HepG2 (cell line): Measurements from ENCODE around the gene CAPN11. TPM values are rescaled to one million over a fixed set of nuclear protein-coding genes. Genes with fewer than 3 reads are reported as not detected.

Experiments
- ATAC-seq: fragments of 200-7000 bp; cut with Tn5 transposase; 3 replicates; pipeline ENCODE4 v1.9.1; 2020; ENCODE audit warnings: mild to moderate bottlenecking, moderate library complexity
- BruUV-seq: library from RNA; stranded (reverse); fragments of 400-500 nt; replicated peaks from 2 replicates; lab custom pipeline; 2021; lab: Mats Ljungman, UMichigan
- CTCF ChIA-PET: fragments of 300-600 bp; formaldehyde crosslinking; extraction: SDS; loops from one replicate; lab custom pipeline; 2021; ENCODE audit warnings: low total read pairs, inconsistent platforms, low intra/inter-chr PET ratio; lab: Yijun Ruan, JAX
- POLR2A ChIA-PET: fragments of 350-600 bp; sonication (Branson Sonifier 250); formaldehyde crosslinking; loops from one replicate; lab custom pipeline; 2020; ENCODE audit warnings: antibody characterized with exemption, inconsistent platforms; lab: Yijun Ruan, JAX
- DNase-seq: peaks from one replicate; pipeline ENCODE4 v3.0.0-alpha.2; 2015; ENCODE audit warnings: low spot score
- FAIRE-seq: peaks from 3 replicates; lab custom pipeline; 2011; peaks lifted over from hg19 to GRCh38; lab: Jason Lieb, UNC
- H2AFZ ChIP-seq: one replicate; pipeline ENCODE4 v1.6.1; 2011; ENCODE audit warnings: low read length, inconsistent platforms
- H3K27ac ChIP-seq: fragments of 300-600 bp; 3 replicates; pipeline ENCODE4 v1.8.0; 2011; ENCODE audit warnings: mixed run types, mild to moderate bottlenecking, mixed read lengths, low read length, inconsistent platforms; ENCODE audit not compliant: insufficient read depth; ENCODE audit errors: extremely low read length
- H3K27me3 ChIP-seq, 2 experiments: fragments of 200-600 bp in 1 of 2; 2 replicates in 1 of 2; 3 replicates in 1 of 2; pipeline versions ENCODE4 v1.6.0 to v1.8.0; 2011; ENCODE audit warnings: low read length in 2 of 2, mild to moderate bottlenecking in 2 of 2, moderate library complexity in 2 of 2, inconsistent platforms in 1 of 2; ENCODE audit not compliant: insufficient read depth in 2 of 2, control insufficient read depth in 1 of 2
- H3K36me3 ChIP-seq, 2 experiments: fragments of 200-600 bp in 1 of 2; replicated peaks in 1 of 2; 2 replicates in 1 of 2; 3 replicates in 1 of 2; pipeline versions ENCODE4 v1.5.1 to v1.8.0; 2011; ENCODE audit warnings: low read length in 2 of 2, inconsistent platforms in 1 of 2; ENCODE audit not compliant: insufficient read depth in 2 of 2, control insufficient read depth in 1 of 2
- H3K4me1 ChIP-seq: 2 replicates; pipeline ENCODE4 v1.5.1; 2012; ENCODE audit warnings: low read length, inconsistent platforms; ENCODE audit not compliant: insufficient read depth
- H3K4me2 ChIP-seq: 2 replicates; pipeline ENCODE4 v1.6.0; 2011; ENCODE audit warnings: low read depth, low read length, inconsistent platforms
- H3K4me3 ChIP-seq, 3 experiments: fragments of 200-600 bp in 1 of 3; sonication (generic), shearing (Covaris generic) in 1 of 3; replicated peaks in 1 of 3; 2 replicates each; pipeline ENCODE4 v1.5.1; 2011 to 2016; ENCODE audit warnings: low read length in 3 of 3, inconsistent platforms in 2 of 3, low read depth in 2 of 3, mild to moderate bottlenecking in 2 of 3, control low read depth in 1 of 3, mixed read lengths in 1 of 3; ENCODE audit not compliant: insufficient read depth in 1 of 3
- H3K79me2 ChIP-seq: one replicate; pipeline ENCODE4 v1.6.1; 2011; ENCODE audit warnings: low read length, inconsistent platforms; ENCODE audit not compliant: insufficient read depth
- H3K9ac ChIP-seq: 2 replicates; pipeline ENCODE4 v1.6.0; 2011; ENCODE audit warnings: mild to moderate bottlenecking, low read depth, low read length, inconsistent platforms; ENCODE audit not compliant: insufficient read depth
- H3K9me3 ChIP-seq: 2 replicates; pipeline ENCODE4 v1.5.1; 2012; ENCODE audit warnings: mild to moderate bottlenecking, low read length
- H4K20me1 ChIP-seq: 2 replicates; pipeline ENCODE4 v1.6.0; 2011; ENCODE audit warnings: inconsistent platforms, mild to moderate bottlenecking, low read length, moderate library complexity; ENCODE audit not compliant: insufficient read depth
- ERF ChIP-seq: IDR thresholded peaks from 2 replicates; pipeline ENCODE4 v1.6.1; 2018; ENCODE audit warnings: missing biosample characterization, missing genetic modification reagents
- HNRNPL ChIP-seq: fragments of 200-400 bp; formaldehyde crosslinking; IDR thresholded peaks from 2 replicates; pipeline ENCODE4 v1.6.1; 2017; ENCODE audit warnings: mild to moderate bottlenecking, low read depth, low read length
- MYC ChIP-seq: sonication (generic); formaldehyde crosslinking; IDR thresholded peaks from 2 replicates; pipeline ENCODE4 v1.9.0; 2021; ENCODE audit warnings: missing genetic modification reagents, borderline replicate concordance
- NR2F6 ChIP-seq, 2 experiments: IDR thresholded peaks; 2 replicates each; pipeline ENCODE4 v1.6.1; 2016; ENCODE audit warnings: antibody characterized with exemption in 1 of 2, mild to moderate bottlenecking in 1 of 2
- RBFOX2 ChIP-seq: fragments of 200-400 bp; formaldehyde crosslinking; IDR thresholded peaks from 2 replicates; pipeline ENCODE4 v1.6.1; 2017; ENCODE audit warnings: low read depth, mild to moderate bottlenecking, low read length
- RBM22 ChIP-seq: fragments of 200-400 bp; formaldehyde crosslinking; optimal IDR thresholded peaks from 2 replicates; pipeline ENCODE3; 2017; ENCODE audit warnings: mild to moderate bottlenecking, low read length, moderate library complexity
- RNF2 ChIP-seq: fragments of 450-650 bp; conservative IDR thresholded peaks from 2 replicates; pipeline ENCODE4 v1.6.1; 2016; ENCODE audit warnings: low read depth
- TSC22D2 ChIP-seq: sonication (generic); formaldehyde crosslinking; IDR thresholded peaks from 2 replicates; pipeline ENCODE4 v1.5.1; 2020; ENCODE audit warnings: missing genetic modification reagents, mild to moderate bottlenecking, borderline replicate concordance
- ZNF256 ChIP-seq: sonication (generic); formaldehyde crosslinking; conservative IDR thresholded peaks from 2 replicates; pipeline ENCODE4 v1.4.0; 2020; ENCODE audit warnings: missing genetic modification reagents
- ZNF33A ChIP-seq: sonication (generic); formaldehyde crosslinking; IDR thresholded peaks from 2 replicates; pipeline ENCODE4 v1.5.1; 2020; ENCODE audit warnings: missing genetic modification reagents, mild to moderate bottlenecking, moderate library complexity, borderline replicate concordance
- ZNF776 ChIP-seq: sonication (generic); formaldehyde crosslinking; IDR thresholded peaks from 2 replicates; pipeline ENCODE4 v1.4.0; 2020; ENCODE audit warnings: mild to moderate bottlenecking, missing genetic modification reagents
- WGBS: methylation state at CpG from one replicate; pipeline ENCODE4 v1.1.6; 2017; ENCODE audit warnings: low lambda C conversion rate; 5-methylcytosine and 5-hydroxymethylcytosine counted together
- in situ Hi-C: cut with HindIII; loops from 2 replicates; pipeline ENCODE4 v1.10.0; 2017; ENCODE audit warnings: low pct_unique_long_range_greater_than_20kb; ENCODE audit not compliant: extremely low pct_ligation_motif_present
- intact Hi-C: fragments of 100-400 bp; cut with micrococcal nuclease; formaldehyde crosslinking; loops from one replicate; pipeline ENCODE4 v1.10.0; 2022; ENCODE audit not compliant: unreplicated experiment
- polyA plus RNA-seq, 8 experiments: library from polyadenylated mRNA; depleted of rRNA in 3 of 8; stranded (reverse) in 7 of 8; unstranded in 1 of 8; fragments of >200 nt; fragmentation: Illumina TruSeq in 4 of 8; extraction: Trizol in 4 of 8; gene quantifications; 2 replicates each; pipeline versions ENCODE4 v1.2.1 to v1.2.3, GENCODE V29; 2011 to 2016; ENCODE audit warnings: low read depth in 4 of 8, missing spikeins in 1 of 8, mixed read lengths in 1 of 8; ENCODE audit not compliant: insufficient read depth in 1 of 8
- total RNA-seq, 5 experiments: library from RNA; depleted of rRNA; stranded (reverse); fragments of >200 nt; fragmentation: Illumina TruSeq; extraction: Trizol; gene quantifications; 2 replicates each; pipeline ENCODE4 v1.2.3, GENCODE V29; 2016; ENCODE audit warnings: low read depth in 1 of 5
- TF ChIP-seq, protein P1 (sequence below): sonication (generic); formaldehyde crosslinking; IDR thresholded peaks from 2 replicates; pipeline ENCODE4 v1.5.0; 2020; ENCODE audit warnings: mild to moderate bottlenecking, missing genetic modification reagents
- TF ChIP-seq, protein P2 (sequence below): fragments of 450-650 bp; IDR thresholded peaks from 2 replicates; pipeline ENCODE4 v1.6.1; 2017; ENCODE audit warnings: mild to moderate bottlenecking

CAPN11 gene
- total and polyA plus RNA-seq, 2 of the 13 experiments (the other 11 are each of a cell fraction or from before 2014, with no cell fraction given): 0.07 to 0.11 TPM

GRCh38 chr6:44154067-44154466 is 4.6 kb upstream of the CAPN11 start:
- POLR2A ChIA-PET: interaction anchor here (1.2 kb wide), 1 partner anchor 59 kb away, joined by 3 read pairs; no protein-coding TSS in a partner anchor

GRCh38 chr6:44156494-44157151 is 2.0 kb upstream of the CAPN11 start:
- intact Hi-C loops (loop anchor here (1.0 kb wide), 2 partner anchors 30 to 57 kb away; no protein-coding TSS in a partner anchor), in situ Hi-C loops (no loop called here)
- H3K4me3 ChIP-seq: peak overlapping the region; percentile 9 to 53 (median 29)
- ChIA-PET POLR2A (interaction anchor here (0.7 to 2.5 kb wide), 24 partner anchors 10 to 100 kb away, joined by 3 to 27 read pairs (median 5); partner anchors contain the start of genes HSP90AB1, MRPL14, SLC29A1 and SLC35B2), CTCF (interaction anchor here (1.3 kb wide), 2 partner anchors 16 to 78 kb away, joined by 3 to 4 read pairs; no protein-coding TSS in a partner anchor)
- H3K9ac ChIP-seq: peak overlapping the region; percentile 45
- no peaks in the 10 kb centered on the region for H4K20me1 ChIP-seq
- no peak overlapping the region for H2AFZ ChIP-seq
- peaks cover 71% of the 10 kb centered on the region for H3K4me1 ChIP-seq
- peak; percentile 97 for DNase-seq
- no TSS peak for BruUV-seq
- peaks cover 4 to 6% of the 10 kb centered on the region in 2 experiments; a peak in 2 of 5 replicates for H3K36me3 ChIP-seq
- H3K4me2 ChIP-seq: peak overlapping the region; percentile 72
- 0% methylated on average over 8 of the region's 9 CpGs for WGBS
- FAIRE-seq: peak; percentile 100
- H3K79me2 ChIP-seq: no peaks in the 10 kb centered on the region
- ATAC-seq: peak; percentile 92
- H3K27ac ChIP-seq: peak overlapping the region; percentile 85
- no peaks in the 10 kb centered on the region for H3K27me3 ChIP-seq
- no peaks in the 10 kb centered on the region for H3K9me3 ChIP-seq
- TF ChIP-seq MYC (CRISPR knock-in tag) (peak; percentile 81), RNF2 (no peak), TSC22D2 (CRISPR knock-in tag) (0 out of 2 replicates have a peak, but pooled peaks have one; percentile 63), NR2F6 (IDR thresholded peaks at IDR 0.05) (peak; percentile 81), NR2F6 (CRISPR knock-in tag; IDR thresholded peaks at IDR 0.05) (peak; percentile 89), ZNF256 (CRISPR knock-in tag) (no peak), ERF (CRISPR knock-in tag) (peak; percentile 95), ZNF33A (peak; percentile 18; the same call in 1 of the 2 replicates)
- TF ChIP-seq, protein P1, sequence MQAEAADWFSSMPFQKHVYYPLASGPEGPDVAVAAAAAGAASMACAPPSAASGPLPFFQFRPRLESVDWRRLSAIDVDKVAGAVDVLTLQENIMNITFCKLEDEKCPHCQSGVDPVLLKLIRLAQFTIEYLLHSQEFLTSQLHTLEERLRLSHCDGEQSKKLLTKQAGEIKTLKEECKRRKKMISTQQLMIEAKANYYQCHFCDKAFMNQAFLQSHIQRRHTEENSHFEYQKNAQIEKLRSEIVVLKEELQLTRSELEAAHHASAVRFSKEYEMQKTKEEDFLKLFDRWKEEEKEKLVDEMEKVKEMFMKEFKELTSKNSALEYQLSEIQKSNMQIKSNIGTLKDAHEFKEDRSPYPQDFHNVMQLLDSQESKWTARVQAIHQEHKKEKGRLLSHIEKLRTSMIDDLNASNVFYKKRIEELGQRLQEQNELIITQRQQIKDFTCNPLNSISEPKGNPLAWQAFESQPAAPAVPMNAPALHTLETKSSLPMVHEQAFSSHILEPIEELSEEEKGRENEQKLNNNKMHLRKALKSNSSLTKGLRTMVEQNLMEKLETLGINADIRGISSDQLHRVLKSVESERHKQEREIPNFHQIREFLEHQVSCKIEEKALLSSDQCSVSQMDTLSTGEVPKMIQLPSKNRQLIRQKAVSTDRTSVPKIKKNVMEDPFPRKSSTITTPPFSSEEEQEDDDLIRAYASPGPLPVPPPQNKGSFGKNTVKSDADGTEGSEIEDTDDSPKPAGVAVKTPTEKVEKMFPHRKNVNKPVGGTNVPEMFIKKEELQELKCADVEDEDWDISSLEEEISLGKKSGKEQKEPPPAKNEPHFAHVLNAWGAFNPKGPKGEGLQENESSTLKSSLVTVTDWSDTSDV (CRISPR knock-in tag): no peak
- TF ChIP-seq, protein P2, sequence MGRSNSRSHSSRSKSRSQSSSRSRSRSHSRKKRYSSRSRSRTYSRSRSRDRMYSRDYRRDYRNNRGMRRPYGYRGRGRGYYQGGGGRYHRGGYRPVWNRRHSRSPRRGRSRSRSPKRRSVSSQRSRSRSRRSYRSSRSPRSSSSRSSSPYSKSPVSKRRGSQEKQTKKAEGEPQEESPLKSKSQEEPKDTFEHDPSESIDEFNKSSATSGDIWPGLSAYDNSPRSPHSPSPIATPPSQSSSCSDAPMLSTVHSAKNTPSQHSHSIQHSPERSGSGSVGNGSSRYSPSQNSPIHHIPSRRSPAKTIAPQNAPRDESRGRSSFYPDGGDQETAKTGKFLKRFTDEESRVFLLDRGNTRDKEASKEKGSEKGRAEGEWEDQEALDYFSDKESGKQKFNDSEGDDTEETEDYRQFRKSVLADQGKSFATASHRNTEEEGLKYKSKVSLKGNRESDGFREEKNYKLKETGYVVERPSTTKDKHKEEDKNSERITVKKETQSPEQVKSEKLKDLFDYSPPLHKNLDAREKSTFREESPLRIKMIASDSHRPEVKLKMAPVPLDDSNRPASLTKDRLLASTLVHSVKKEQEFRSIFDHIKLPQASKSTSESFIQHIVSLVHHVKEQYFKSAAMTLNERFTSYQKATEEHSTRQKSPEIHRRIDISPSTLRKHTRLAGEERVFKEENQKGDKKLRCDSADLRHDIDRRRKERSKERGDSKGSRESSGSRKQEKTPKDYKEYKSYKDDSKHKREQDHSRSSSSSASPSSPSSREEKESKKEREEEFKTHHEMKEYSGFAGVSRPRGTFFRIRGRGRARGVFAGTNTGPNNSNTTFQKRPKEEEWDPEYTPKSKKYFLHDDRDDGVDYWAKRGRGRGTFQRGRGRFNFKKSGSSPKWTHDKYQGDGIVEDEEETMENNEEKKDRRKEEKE: no peak

More at GRCh38 chr6:44154067-44154466, 4.6 kb upstream of the CAPN11 start:
- DNase-seq: no peak
- CTCF ChIA-PET: interaction anchor here (5.8 kb wide), 1 partner anchor 55 kb away, joined by 74 read pairs; no protein-coding TSS in a partner anchor
- intact Hi-C loops: no loop called here
- Histone ChIP-seq H3K4me1 (peaks cover 55% of the 10 kb centered on the region), H3K9me3 (no peaks in the 10 kb centered on the region), H3K79me2 (no peaks in the 10 kb centered on the region), H3K36me3 (peaks cover 14 to 18% of the 10 kb centered on the region in 2 experiments), H3K27me3 (no peaks in the 10 kb centered on the region), H3K27ac (no peak overlapping the region), H3K4me3 (no peak overlapping the region), H2AFZ (no peak overlapping the region), H3K9ac (no peak overlapping the region), H3K4me2 (no peak overlapping the region), H4K20me1 (no peaks in the 10 kb centered on the region)
- TF ChIP-seq RBM22 (peak; percentile 37), ZNF776 (CRISPR knock-in tag) (no peak), HNRNPL (peak; percentile 79), RBFOX2 (peak; percentile 30; the same call in 1 of the 2 replicates)
- FAIRE-seq: no peak
- no peak for ATAC-seq
- WGBS: over 99% methylated on average over 10 of the region's 12 CpGs
- no TSS peak for BruUV-seq
- in situ Hi-C loops: loop anchor here (5.0 kb wide), 1 partner anchor 52 kb away; no protein-coding TSS in a partner anchor
